Tibial nerve (tissue), 3 donors: Measurements from ENCODE around the gene PARD3B.

Source experiments
- CTCF ChIP-seq, 5 experiments: fragments of 200-600 bp in 3 of 5; fragments of 450-650 bp in 2 of 5; sonication (generic) in 3 of 5; IDR thresholded peaks; one replicate each; pipeline ENCODE4 v1.5.1; 2016 to 2019; ENCODE audit warnings: antibody characterized with exemption in 5 of 5, mild to moderate bottlenecking in 3 of 5, moderate library complexity in 2 of 5
- POLR2A ChIP-seq, 2 donors: fragments of 450-650 bp; IDR thresholded peaks; one replicate each; pipeline ENCODE4 v1.6.1; 2017; ENCODE audit warnings: antibody characterized with exemption in 2 of 2, mild to moderate bottlenecking in 2 of 2, moderate library complexity in 2 of 2

- TF ChIP-seq CTCF (IDR thresholded peaks at IDR 0.05): no peak
- TF ChIP-seq POLR2A (IDR thresholded peaks at IDR 0.05): no peak
Measured at GRCh38 chr2:204744506-204744905, 199.2 kb downstream of the PARD3B start.
